Tibial artery (tissue), 4 donors: Measurements from ENCODE around the gene IL24.

Experiments
- DNase-seq, 2 donors: peaks; one replicate each; pipeline ENCODE4 v3.0.0-alpha.2; 2019
- H3K27ac ChIP-seq, 2 donors: fragments of 200-600 bp; sonication (generic) in 1 of 2; 1 replicate in 1 of 2; 2 replicates in 1 of 2; pipeline ENCODE4 v1.5.1; 2018 to 2019; ENCODE audit warnings: mild to moderate bottlenecking in 1 of 2
- H3K27me3 ChIP-seq, 2 donors: fragments of 200-600 bp; sonication (generic) in 1 of 2; one replicate each; pipeline versions ENCODE4 v1.5.1 to v1.6.0; 2016 to 2019
- H3K36me3 ChIP-seq, 3 donors: fragments of 200-600 bp; sonication (generic) in 2 of 3; one replicate each; pipeline ENCODE4 v1.5.1; 2016 to 2019; ENCODE audit warnings: mild to moderate bottlenecking in 2 of 3
- H3K4me1 ChIP-seq, 4 donors: fragments of 200-600 bp; sonication (generic) in 2 of 4; 1 replicate in 3 of 4; 2 replicates in 1 of 4; pipeline ENCODE4 v1.5.1; 2016 to 2019
- H3K4me3 ChIP-seq, 2 donors: fragments of 200-600 bp; sonication (generic) in 1 of 2; 1 replicate in 1 of 2; 2 replicates in 1 of 2; pipeline ENCODE4 v1.5.1; 2018 to 2019; ENCODE audit warnings: mild to moderate bottlenecking in 2 of 2
- H3K9me3 ChIP-seq, 3 donors: fragments of 200-600 bp; sonication (generic) in 1 of 3; one replicate each; pipeline ENCODE4 v1.5.1; 2016 to 2019
- CTCF ChIP-seq, 2 experiments: fragments of 200-600 bp in 1 of 2; fragments of 450-650 bp in 1 of 2; IDR thresholded peaks; one replicate each; pipeline ENCODE4 v1.5.1; 2017 to 2019; ENCODE audit warnings: antibody characterized with exemption in 2 of 2, mild to moderate bottlenecking in 1 of 2, moderate library complexity in 1 of 2
- intact Hi-C: fragments of 100-400 bp; cut with DNase I; formaldehyde crosslinking; loops from one replicate; pipeline ENCODE4 v1.15.0; 2023; ENCODE audit warnings: low total_unique reads

Gene IL24

DNA sequence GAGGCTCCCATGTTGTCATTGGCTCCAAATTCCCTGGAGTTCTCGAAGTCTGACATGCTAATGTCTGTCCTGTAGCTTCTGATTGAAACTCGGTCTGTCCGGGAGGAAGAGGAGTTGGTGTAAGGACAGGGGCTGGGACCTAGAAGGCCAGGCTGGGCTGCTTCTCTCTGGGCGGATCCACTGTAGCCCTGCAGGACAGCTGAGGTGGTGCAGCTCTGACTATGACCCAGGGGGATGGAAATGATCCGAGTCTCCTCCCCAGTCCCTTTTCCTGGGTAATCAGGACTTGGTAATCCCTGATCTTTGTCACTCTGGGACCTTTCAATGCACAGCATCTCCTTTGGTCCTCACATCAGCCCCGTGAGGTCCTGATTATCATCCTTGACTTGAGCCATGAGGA lies 34.5 kb downstream of the IL24 start:
- no peaks in the 10 kb centered on the region for H3K4me1 ChIP-seq
- TF ChIP-seq CTCF (IDR thresholded peaks at IDR 0.05) = no peak
- H3K9me3 ChIP-seq = no peaks in the 10 kb centered on the region
- DNase-seq = no peak
- H3K36me3 ChIP-seq = no peaks in the 10 kb centered on the region
- intact Hi-C loops = no loop called here
- H3K27me3 ChIP-seq = no peaks in the 10 kb centered on the region
- no peak overlapping the region for H3K27ac ChIP-seq
- no peak overlapping the region for H3K4me3 ChIP-seq

- Histone ChIP-seq H3K4me3 (no peak overlapping the region), H3K4me1 (no peaks in the 10 kb centered on the region), H3K9me3 (no peaks in the 10 kb centered on the region), H3K27ac (no peak overlapping the region), H3K27me3 (no peaks in the 10 kb centered on the region), H3K36me3 (no peaks in the 10 kb centered on the region)
- no peak for TF ChIP-seq CTCF (IDR thresholded peaks at IDR 0.05)
- intact Hi-C loops = no loop called here
- DNase-seq = no peak
These were observed 34.9 kb downstream of the IL24 start for GRCh38 chr1:206932177-206932576.

- no peak for DNase-seq
- intact Hi-C loops = no loop called here
- Histone ChIP-seq H3K9me3 (no peaks in the 10 kb centered on the region), H3K4me1 (no peaks in the 10 kb centered on the region), H3K27ac (no peak overlapping the region), H3K27me3 (no peaks in the 10 kb centered on the region), H3K36me3 (no peaks in the 10 kb centered on the region), H3K4me3 (no peak overlapping the region)
- no peak for TF ChIP-seq CTCF (IDR thresholded peaks at IDR 0.05)
These were observed 36.2 kb downstream of the IL24 start for GRCh38 chr1:206933333-206933945.

- Histone ChIP-seq H3K36me3 (no peaks in the 10 kb centered on the region), H3K27me3 (no peaks in the 10 kb centered on the region), H3K9me3 (no peaks in the 10 kb centered on the region), H3K4me1 (no peaks in the 10 kb centered on the region), H3K4me3 (no peak overlapping the region), H3K27ac (no peak overlapping the region)
- peak; percentile 12 to 20 for TF ChIP-seq CTCF (IDR thresholded peaks at IDR 0.05)
- DNase-seq = no peak
- intact Hi-C loops = no loop called here
These were observed 38.3 kb downstream of the IL24 start for GRCh38 chr1:206935491-206936067.

GRCh38 chr1:206937425-206937824 lies 40.2 kb downstream of the IL24 start:
- intact Hi-C loops = no loop called here
- TF ChIP-seq CTCF (IDR thresholded peaks at IDR 0.05) = no peak
- no peak overlapping the region for H3K27ac ChIP-seq

More at GRCh38 chr1:206937425-206937824, 40.2 kb downstream of the IL24 start:
- Histone ChIP-seq H3K4me3 (no peak overlapping the region), H3K9me3 (no peaks in the 10 kb centered on the region), H3K4me1 (no peaks in the 10 kb centered on the region), H3K36me3 (no peaks in the 10 kb centered on the region), H3K27me3 (no peaks in the 10 kb centered on the region)
- DNase-seq = no peak
